DND-41 (cell line): ENCODE results near the gene CCDC27.

Source experiments
- ATAC-seq: fragments of 200-7000 bp; cut with Tn5 transposase; 3 replicates; pipeline ENCODE4 v1.9.1; 2021; ENCODE audit warnings: low read depth; ENCODE audit not compliant: insufficient read depth
- DNase-seq: peaks from one replicate; pipeline ENCODE4 v3.0.0-alpha.2; 2020
- H2AFZ ChIP-seq: 2 replicates; pipeline ENCODE4 v1.6.0; 2012; ENCODE audit warnings: low read depth, low read length
- H3K27ac ChIP-seq: 2 replicates; pipeline ENCODE4 v1.5.1; 2012; ENCODE audit warnings: low read length, inconsistent platforms
- H3K27me3 ChIP-seq: fragments of 200-600 bp; sonication (generic); 2 replicates; pipeline ENCODE4 v1.6.0; 2012; ENCODE audit warnings: low read length, mild to moderate bottlenecking, inconsistent platforms; ENCODE audit not compliant: insufficient read depth, poor library complexity
- H3K36me3 ChIP-seq: 2 replicates; pipeline ENCODE4 v1.5.1; 2012; ENCODE audit warnings: low read length, inconsistent platforms; ENCODE audit not compliant: insufficient read depth
- H3K4me1 ChIP-seq: 2 replicates; pipeline ENCODE4 v1.5.1; 2012; ENCODE audit warnings: mild to moderate bottlenecking, low read length; ENCODE audit not compliant: insufficient read depth
- H3K4me2 ChIP-seq: 2 replicates; pipeline ENCODE4 v1.6.0; 2012; ENCODE audit warnings: mild to moderate bottlenecking, moderate library complexity, low read length, inconsistent platforms; ENCODE audit not compliant: insufficient read depth
- H3K4me3 ChIP-seq, 2 experiments: fragments of 200-600 bp in 1 of 2; shearing (Covaris generic) in 1 of 2; 2 replicates each; pipeline ENCODE4 v1.5.1; 2012 to 2016; ENCODE audit warnings: inconsistent platforms in 2 of 2, low read length in 2 of 2, mild to moderate bottlenecking in 2 of 2, low read depth in 1 of 2, moderate library complexity in 1 of 2
- H3K79me2 ChIP-seq: 2 replicates; pipeline ENCODE4 v1.6.0; 2012; ENCODE audit warnings: low read length, inconsistent platforms; ENCODE audit not compliant: insufficient read depth
- H3K9ac ChIP-seq: 2 replicates; pipeline ENCODE4 v1.6.0; 2012; ENCODE audit warnings: low read depth, mild to moderate bottlenecking, inconsistent platforms, low read length, moderate library complexity
- H3K9me3 ChIP-seq: 2 replicates; pipeline ENCODE4 v1.5.1; 2012; ENCODE audit warnings: low read length, moderate library complexity, mild to moderate bottlenecking, inconsistent platforms; ENCODE audit not compliant: insufficient read depth, severe bottlenecking
- H4K20me1 ChIP-seq: 2 replicates; pipeline ENCODE4 v1.6.0; 2012; ENCODE audit warnings: low read length; ENCODE audit not compliant: insufficient read depth
- EZH2 ChIP-seq: IDR thresholded peaks from 3 replicates; pipeline ENCODE4 v1.6.1; 2012; ENCODE audit warnings: borderline replicate concordance, low read depth, mild to moderate bottlenecking, moderate library complexity, low read length, inconsistent platforms; ENCODE audit not compliant: severe bottlenecking
- TF ChIP-seq, protein P1 (sequence below): IDR thresholded peaks from 2 replicates; pipeline ENCODE4 v1.5.1; 2012; ENCODE audit warnings: borderline replicate concordance, low read length, moderate library complexity, mild to moderate bottlenecking; ENCODE audit not compliant: poor library complexity, severe bottlenecking; ENCODE audit errors: extremely low read depth

CCDC27 gene

DNA sequence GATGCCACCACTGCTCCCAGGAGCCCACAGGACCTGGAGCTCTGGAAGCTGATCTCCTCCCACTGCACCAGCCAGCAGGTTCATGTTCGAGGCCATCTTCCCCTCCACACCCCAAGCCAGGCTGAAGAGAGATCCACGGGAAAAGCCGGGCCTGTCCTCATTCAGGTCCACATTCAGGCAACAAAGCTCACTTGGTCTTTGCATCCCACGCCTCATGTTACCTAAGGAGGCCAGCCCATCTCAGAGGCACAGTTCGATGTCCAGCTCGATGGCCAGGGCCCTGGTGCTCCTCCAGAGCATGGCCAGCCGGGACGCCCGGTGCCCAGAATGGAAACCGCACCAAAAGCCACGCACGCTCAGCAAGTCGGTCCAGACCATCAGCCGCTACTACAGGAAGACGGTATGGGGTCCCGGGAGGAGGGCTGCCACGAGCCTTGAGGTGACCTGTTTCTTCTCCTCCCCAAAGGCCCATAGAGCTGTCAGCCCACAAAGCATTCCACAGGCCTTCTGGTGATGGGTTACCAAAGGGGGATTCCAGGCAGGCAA, at the start of gene CCDC27:
CCDC27 (plus strand) TSS at position 51 of the 546 bp plus-strand sequence; CDS start at position 83, 32 bp downstream.
- H3K27me3 ChIP-seq, result no peaks in the 10 kb centered on the region
- H3K4me2 ChIP-seq, result no peak within 1 kb of the TSS
- H4K20me1 ChIP-seq, result no peaks in the 10 kb centered on the region; the same call in 1 of the 2 replicates
- TF ChIP-seq, protein P1, sequence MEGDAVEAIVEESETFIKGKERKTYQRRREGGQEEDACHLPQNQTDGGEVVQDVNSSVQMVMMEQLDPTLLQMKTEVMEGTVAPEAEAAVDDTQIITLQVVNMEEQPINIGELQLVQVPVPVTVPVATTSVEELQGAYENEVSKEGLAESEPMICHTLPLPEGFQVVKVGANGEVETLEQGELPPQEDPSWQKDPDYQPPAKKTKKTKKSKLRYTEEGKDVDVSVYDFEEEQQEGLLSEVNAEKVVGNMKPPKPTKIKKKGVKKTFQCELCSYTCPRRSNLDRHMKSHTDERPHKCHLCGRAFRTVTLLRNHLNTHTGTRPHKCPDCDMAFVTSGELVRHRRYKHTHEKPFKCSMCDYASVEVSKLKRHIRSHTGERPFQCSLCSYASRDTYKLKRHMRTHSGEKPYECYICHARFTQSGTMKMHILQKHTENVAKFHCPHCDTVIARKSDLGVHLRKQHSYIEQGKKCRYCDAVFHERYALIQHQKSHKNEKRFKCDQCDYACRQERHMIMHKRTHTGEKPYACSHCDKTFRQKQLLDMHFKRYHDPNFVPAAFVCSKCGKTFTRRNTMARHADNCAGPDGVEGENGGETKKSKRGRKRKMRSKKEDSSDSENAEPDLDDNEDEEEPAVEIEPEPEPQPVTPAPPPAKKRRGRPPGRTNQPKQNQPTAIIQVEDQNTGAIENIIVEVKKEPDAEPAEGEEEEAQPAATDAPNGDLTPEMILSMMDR, result no peak
- no peak for TF ChIP-seq EZH2
- H3K4me1 ChIP-seq, result no peaks in the 10 kb centered on the region
- H3K9ac ChIP-seq, result no peak within 1 kb of the TSS
- H2AFZ ChIP-seq, result no peak within 1 kb of the TSS
- DNase-seq (no peak), ATAC-seq (no peak)
- H3K9me3 ChIP-seq, result no peaks in the 10 kb centered on the region
- no peaks in the 10 kb centered on the region for H3K36me3 ChIP-seq
- no peaks in the 10 kb centered on the region for H3K79me2 ChIP-seq
- H3K4me3 ChIP-seq, result no peak within 1 kb of the TSS
- no peak within 1 kb of the TSS for H3K27ac ChIP-seq

- Histone ChIP-seq H3K9me3 (no peaks in the 10 kb centered on the region), H3K9ac (no peak overlapping the region), H3K27ac (no peak overlapping the region), H3K4me1 (no peaks in the 10 kb centered on the region), H3K79me2 (no peaks in the 10 kb centered on the region), H3K36me3 (peaks cover 6% of the 10 kb centered on the region; the same call in 1 of the 2 replicates), H2AFZ (no peak overlapping the region), H3K4me3 (no peak overlapping the region), H3K27me3 (no peaks in the 10 kb centered on the region), H4K20me1 (peaks cover 60% of the 10 kb centered on the region), H3K4me2 (no peak overlapping the region)
- DNase-seq, result no peak
- ATAC-seq, result no peak
- no peak for TF ChIP-seq EZH2
- TF ChIP-seq, protein P1, result no peak
Observed at GRCh38 chr1:3702528-3702927, 49.7 kb upstream of the CCDC27 start.

GRCh38 chr1:3702990-3703728, 49.1 kb upstream of the CCDC27 start:
- H2AFZ ChIP-seq, result no peak overlapping the region
- H3K79me2 ChIP-seq, result no peaks in the 10 kb centered on the region
- H3K9me3 ChIP-seq, result no peaks in the 10 kb centered on the region
- H3K36me3 ChIP-seq, result peaks cover 13% of the 10 kb centered on the region
- H3K4me2 ChIP-seq, result no peak overlapping the region
- H3K27ac ChIP-seq, result no peak overlapping the region
- TF ChIP-seq EZH2, result no peak
- TF ChIP-seq, protein P1, result no peak
- no peak overlapping the region for H3K4me3 ChIP-seq
- no peaks in the 10 kb centered on the region for H3K4me1 ChIP-seq
- DNase-seq (no peak), ATAC-seq (no peak)
- no peaks in the 10 kb centered on the region for H3K27me3 ChIP-seq
- H4K20me1 ChIP-seq, result peaks cover 57% of the 10 kb centered on the region
- no peak overlapping the region for H3K9ac ChIP-seq
